HCT116 (cell line): ENCODE results near the gene GSTM3. TPM values are rescaled to one million over a fixed set of nuclear protein-coding genes. Genes with fewer than 3 reads are reported as not detected.
A peak's percentile ranks its signal among the peaks of the same experiment; 100 is the strongest.

Experiments used
- ATAC-seq: fragments of 200-7000 bp; cut with Tn5 transposase; 2 replicates; pipeline ENCODE4 v1.9.1; 2020; ENCODE audit warnings: mild to moderate bottlenecking, moderate library complexity
- BruUV-seq: library from RNA; stranded (reverse); fragments of 400-500 nt; replicated peaks from 2 replicates; lab custom pipeline; 2021; lab: Mats Ljungman, UMichigan
- CTCF ChIA-PET: fragments of 300-600 bp; sonication (Branson Sonifier 250); formaldehyde crosslinking; loops from one replicate; lab custom pipeline; 2021; ENCODE audit warnings: antibody characterized with exemption; lab: Charles Lee
- POLR2A ChIA-PET: fragments of 300-600, 350-600 bp; sonication (Branson Sonifier 250); formaldehyde crosslinking; loops from one replicate; lab custom pipeline; 2021; ENCODE audit warnings: antibody characterized with exemption; lab: Charles Lee
- RAD21 ChIA-PET, 2 experiments: fragments of 300-600 bp; sonication (Branson Sonifier 250); formaldehyde crosslinking; loops; one replicate each; lab custom pipeline; 2023; ENCODE audit warnings: low total read pairs in 2 of 2; ENCODE audit not compliant: uncharacterized antibody in 2 of 2, unreplicated experiment in 2 of 2, low non-redundant PET in 1 of 2; lab: Charles Lee
- DNase-seq: peaks from one replicate; pipeline ENCODE4 v3.0.0-alpha.2; 2010; ENCODE audit warnings: low read depth, low spot score
- H2AFZ ChIP-seq: fragments of 200-600 bp; shearing (Covaris generic), sonication (generic); 2 replicates; pipeline ENCODE4 v1.6.1; 2017; ENCODE audit warnings: low read depth, mixed run types, mixed read lengths, antibody characterized with exemption, low read length; ENCODE audit not compliant: poor library complexity, severe bottlenecking
- H3K27ac ChIP-seq: 2 replicates; pipeline ENCODE4 v1.5.1; 2012; ENCODE audit warnings: low read depth, low read length
- H3K27me3 ChIP-seq: fragments of 200-600 bp; sonication (generic); 2 replicates; pipeline ENCODE4 v1.6.1; 2016; ENCODE audit warnings: mixed run types, low read length, mixed read lengths; ENCODE audit not compliant: insufficient read depth
- H3K36me3 ChIP-seq, 2 experiments: fragments of 200-500 bp in 1 of 2; fragments of 200-600 bp in 1 of 2; sonication (Bioruptor generic) in 1 of 2; sonication (generic) in 1 of 2; 2 replicates each; pipeline versions ENCODE4 v1.5.1 to v1.6.1; 2014 to 2016; ENCODE audit warnings: low read length in 2 of 2, inconsistent platforms in 1 of 2, mixed read lengths in 1 of 2, mixed run types in 1 of 2; ENCODE audit not compliant: insufficient read depth in 2 of 2, control insufficient read depth in 1 of 2
- H3K4me1 ChIP-seq, 2 experiments: fragments of 200-600 bp in 1 of 2; sonication (generic) in 1 of 2; 2 replicates each; pipeline versions ENCODE4 v1.5.1 to v1.6.1; 2012 to 2017; ENCODE audit warnings: low read length in 2 of 2, inconsistent platforms in 1 of 2, mild to moderate bottlenecking in 1 of 2, mixed read lengths in 1 of 2, mixed run types in 1 of 2, moderate library complexity in 1 of 2; ENCODE audit not compliant: insufficient read depth in 2 of 2, control insufficient read depth in 1 of 2
- H3K4me2 ChIP-seq: fragments of 200-600 bp; sonication (generic); 2 replicates; pipeline ENCODE4 v1.6.1; 2017; ENCODE audit warnings: mixed run types, low read length, mixed read lengths
- H3K4me3 ChIP-seq, 2 experiments: fragments of 200-600 bp in 1 of 2; sonication (generic) in 1 of 2; replicated peaks in 1 of 2; 2 replicates each; pipeline ENCODE4 v1.5.1; 2011 to 2016; ENCODE audit warnings: low read length in 2 of 2, control low read depth in 1 of 2, low read depth in 1 of 2, mild to moderate bottlenecking in 1 of 2, mixed read lengths in 1 of 2, mixed run types in 1 of 2
- H3K79me2 ChIP-seq: fragments of 200-600 bp; sonication (generic); 2 replicates; pipeline ENCODE4 v1.6.1; 2017; ENCODE audit warnings: mild to moderate bottlenecking, mixed run types, low read length, moderate library complexity, mixed read lengths; ENCODE audit not compliant: insufficient read depth
- H3K9ac ChIP-seq: fragments of 200-600 bp; sonication (generic); 2 replicates; pipeline ENCODE4 v1.6.1; 2016; ENCODE audit warnings: low read length, mixed read lengths
- H3K9me2 ChIP-seq: fragments of 200-600 bp; sonication (generic), shearing (Covaris generic); 2 replicates; pipeline ENCODE4 v1.6.1; 2017; ENCODE audit warnings: mixed run types, mild to moderate bottlenecking, moderate library complexity; ENCODE audit not compliant: insufficient read depth
- H3K9me3 ChIP-seq, 2 experiments: fragments of 200-500 bp in 1 of 2; fragments of 200-600 bp in 1 of 2; sonication (Bioruptor generic) in 1 of 2; sonication (generic) in 1 of 2; 2 replicates each; pipeline ENCODE4 v1.6.1; 2014 to 2017; ENCODE audit warnings: low read length in 2 of 2, mixed read lengths in 2 of 2, inconsistent platforms in 1 of 2, low read depth in 1 of 2, mild to moderate bottlenecking in 1 of 2, mixed run types in 1 of 2, moderate library complexity in 1 of 2; ENCODE audit not compliant: control insufficient read depth in 1 of 2, insufficient read depth in 1 of 2
- H4K20me1 ChIP-seq: fragments of 200-600 bp; sonication (generic), shearing (Covaris generic); 2 replicates; pipeline ENCODE4 v1.6.1; 2017; ENCODE audit warnings: mixed run types, mild to moderate bottlenecking, moderate library complexity; ENCODE audit not compliant: insufficient read depth
- ATF3 ChIP-seq: IDR thresholded peaks from 2 replicates; pipeline ENCODE4 v1.6.1; 2012
- CBX3 ChIP-seq: IDR thresholded peaks from 2 replicates; pipeline ENCODE4 v1.6.1; 2012; ENCODE audit warnings: low read depth
- CEBPB ChIP-seq: IDR thresholded peaks from 2 replicates; pipeline ENCODE4 v1.6.1; 2012; ENCODE audit warnings: low read depth
- CTCF ChIP-seq, 3 experiments: fragments of 200-600 bp in 1 of 3; sonication (generic) in 1 of 3; IDR thresholded peaks in 2 of 3; conservative IDR thresholded peaks in 1 of 3; 2 replicates each; pipeline ENCODE4 v1.5.1; 2012 to 2017; ENCODE audit warnings: low read depth in 2 of 3, low read length in 2 of 3, antibody characterized with exemption in 1 of 3, borderline replicate concordance in 1 of 3, control low read depth in 1 of 3, mild to moderate bottlenecking in 1 of 3, mixed read lengths in 1 of 3, mixed run types in 1 of 3, moderate library complexity in 1 of 3; ENCODE audit not compliant: insufficient read depth in 1 of 3
- EGR1 ChIP-seq: IDR thresholded peaks from 2 replicates; pipeline ENCODE4 v1.6.1; 2012; ENCODE audit warnings: low read depth
- EZH2 ChIP-seq: fragments of 200-600 bp; sonication (generic); IDR thresholded peaks from 2 replicates; pipeline ENCODE4 v1.6.1; 2017; ENCODE audit warnings: antibody characterized with exemption, mixed run types
- EZH2phosphoT487 ChIP-seq: fragments of 200-600 bp; IDR thresholded peaks from 2 replicates; pipeline ENCODE4 v1.6.1; 2018; ENCODE audit warnings: antibody characterized with exemption, borderline replicate concordance
- JUND ChIP-seq: IDR thresholded peaks from 2 replicates; pipeline ENCODE4 v1.6.1; 2012
- POLR2A ChIP-seq: IDR thresholded peaks from 2 replicates; pipeline ENCODE4 v1.7.0; 2011; ENCODE audit warnings: borderline replicate concordance; ENCODE audit not compliant: insufficient read depth, insufficient read length; ENCODE audit errors: extremely low read depth
- POLR2AphosphoS5 ChIP-seq: IDR thresholded peaks from 2 replicates; pipeline ENCODE4 v1.6.1; 2011; ENCODE audit warnings: mild to moderate bottlenecking, low read depth, low read length, moderate library complexity
- RAD21 ChIP-seq: IDR thresholded peaks from 2 replicates; pipeline ENCODE4 v1.6.1; 2012; ENCODE audit warnings: low read depth, mild to moderate bottlenecking
- SIN3A ChIP-seq: IDR thresholded peaks from 2 replicates; pipeline ENCODE4 v1.6.1; 2012; ENCODE audit warnings: low read depth
- SP1 ChIP-seq: IDR thresholded peaks from 2 replicates; pipeline ENCODE4 v1.6.1; 2012; ENCODE audit warnings: low read depth
- SRF ChIP-seq: IDR thresholded peaks from 2 replicates; pipeline ENCODE4 v1.6.1; 2012; ENCODE audit warnings: low read depth
- TCF7L2 ChIP-seq: IDR thresholded peaks from 2 replicates; pipeline ENCODE4 v1.7.0; 2011; ENCODE audit warnings: borderline replicate concordance, inconsistent platforms; ENCODE audit not compliant: insufficient read depth, insufficient read length; ENCODE audit errors: extremely low read depth
- YY1 ChIP-seq: IDR thresholded peaks from 2 replicates; pipeline ENCODE4 v1.6.1; 2011; ENCODE audit warnings: low read length, low read depth, moderate library complexity, mild to moderate bottlenecking; ENCODE audit not compliant: insufficient replicate concordance; ENCODE audit errors: extremely low read depth
- ZBTB33 ChIP-seq: IDR thresholded peaks from 2 replicates; pipeline ENCODE4 v1.6.1; 2011; ENCODE audit warnings: mild to moderate bottlenecking, low read length, moderate library complexity; ENCODE audit not compliant: insufficient replicate concordance; ENCODE audit errors: extremely low read depth
- ZNF274 ChIP-seq: fragments of 200-500 bp; sonication (Bioruptor generic); IDR thresholded peaks from 2 replicates; pipeline ENCODE4 v1.6.1; 2014; ENCODE audit warnings: mild to moderate bottlenecking, low read depth, low read length, inconsistent platforms
- intact Hi-C: fragments of 100-400 bp; cut with micrococcal nuclease; formaldehyde crosslinking; loops from 2 replicates; pipeline ENCODE4 v1.10.0; 2022
- total RNA-seq: library from RNA; stranded (reverse); gene quantifications from one replicate; pipeline ENCODE4 v1.2.1, GENCODE V29; 2021; ENCODE audit not compliant: unreplicated experiment
- TF ChIP-seq, protein P1 (sequence below): IDR thresholded peaks from 2 replicates; pipeline ENCODE4 v1.6.1; 2012

Gene GSTM3
- total RNA-seq, 1 experiment from 2014 or later: 0.39 TPM

DNA sequence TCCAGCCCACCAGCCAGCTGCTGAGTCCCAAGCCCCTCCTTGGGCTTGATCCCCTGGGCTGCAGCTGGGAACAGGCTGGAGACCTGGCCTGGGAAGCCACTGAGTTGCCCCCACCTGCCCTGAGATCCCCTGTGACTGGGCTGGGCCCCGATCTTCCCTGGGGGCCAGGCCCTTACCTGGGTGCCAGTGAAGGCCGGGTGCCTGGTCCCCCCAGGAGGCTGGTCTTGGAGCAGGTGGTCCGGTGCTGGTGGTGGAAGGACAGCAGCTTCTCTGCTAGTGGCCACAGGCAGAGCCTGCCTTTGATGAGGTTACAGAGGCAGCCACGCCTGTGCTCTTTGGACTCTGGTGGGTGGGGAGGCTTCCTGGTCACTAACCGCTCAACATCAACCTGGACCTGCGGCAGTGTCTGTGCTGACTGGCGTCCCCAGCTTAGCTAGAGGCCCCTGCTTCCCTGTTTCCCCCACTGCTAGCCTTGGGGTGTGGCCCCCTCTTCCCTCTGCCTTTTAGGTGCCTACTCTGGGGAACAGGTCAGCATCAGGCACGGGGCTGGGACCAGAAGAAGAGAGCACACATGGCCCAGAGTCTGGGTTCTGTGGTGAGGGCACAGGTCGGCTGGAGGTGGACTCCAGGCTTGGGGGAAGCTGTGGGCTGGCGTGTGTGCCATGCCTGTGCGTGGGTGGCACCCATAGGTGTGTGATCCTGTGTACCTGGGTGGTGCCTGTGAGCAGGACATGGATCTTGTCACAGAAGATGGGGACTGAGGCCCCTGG, 23.0 kb upstream of the GSTM3 start, which contains the start of gene EPS8L3:
Gene EPS8L3 (minus strand): TSS at position 278 of the 770 bp plus-strand sequence. CDS start 2,174 bp downstream, outside the sequence.
- H2AFZ ChIP-seq: no peak within 1 kb of the TSS
- TF ChIP-seq, protein P1, sequence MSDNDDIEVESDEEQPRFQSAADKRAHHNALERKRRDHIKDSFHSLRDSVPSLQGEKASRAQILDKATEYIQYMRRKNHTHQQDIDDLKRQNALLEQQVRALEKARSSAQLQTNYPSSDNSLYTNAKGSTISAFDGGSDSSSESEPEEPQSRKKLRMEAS: no peak
- TF ChIP-seq YY1: no peak
- TF ChIP-seq CEBPB: no peak
- TF ChIP-seq SP1: no peak
- TF ChIP-seq ZBTB33: no peak
- no peak for TF ChIP-seq SRF
- no peak for TF ChIP-seq EZH2phosphoT487
- TF ChIP-seq ATF3: no peak
- TF ChIP-seq SIN3A: no peak
- TF ChIP-seq POLR2AphosphoS5: no peak
- no peak for TF ChIP-seq POLR2A
- TF ChIP-seq JUND: no peak
- TF ChIP-seq EGR1: no peak
- no peak for TF ChIP-seq TCF7L2
- no peak for TF ChIP-seq RAD21
- TF ChIP-seq CBX3: no peak
- no peak for TF ChIP-seq EZH2
- no peak for TF ChIP-seq ZNF274
- no peak for TF ChIP-seq CTCF (IDR thresholded peaks at IDR 0.05 in 2 of 3, conservative IDR thresholded peaks at IDR 0.05 in 1 of 3; ENCODE audit: borderline replicate concordance in 1 of 3, insufficient read depth in 1 of 3, low read depth in 2 of 3, low read length in 2 of 3)

More for the DNA sequence above, 23.0 kb upstream of the GSTM3 start, which contains the start of gene EPS8L3:
- Histone ChIP-seq H3K27ac (no peak within 1 kb of the TSS; the same call in 1 of the 2 replicates), H3K4me3 (peak within 1 kb of the TSS in 1 of 2 experiments; percentile 34; a peak in 1 of 4 replicates), H3K9me2 (no peaks in the 10 kb centered on the region), H3K27me3 (no peaks in the 10 kb centered on the region), H3K9me3 (no peaks in the 10 kb centered on the region), H4K20me1 (no peaks in the 10 kb centered on the region), H3K9ac (peak within 1 kb of the TSS; percentile 28; the same call in 1 of the 2 replicates), H3K4me1 (peaks cover 12 to 22% of the 10 kb centered on the region in 2 experiments), H3K36me3 (no peaks in the 10 kb centered on the region), H3K4me2 (peak within 1 kb of the TSS; percentile 71), H3K79me2 (no peaks in the 10 kb centered on the region)
- ATAC-seq: peak; percentile 65
- ChIA-PET RAD21 (no interaction called here), CTCF (no interaction called here), POLR2A (no interaction called here)
- intact Hi-C loops: no loop called here
- DNase-seq: no peak
- no TSS peak for BruUV-seq
